Endothelial cell of umbilical vein (primary cell): Measurements from ENCODE around the gene TBC1D23.

Experiments
- CTCF ChIP-seq, 2 donors: IDR thresholded peaks; 1 replicate in 1 of 2; 2 replicates in 1 of 2; pipeline ENCODE4 v1.5.1; 2011; ENCODE audit warnings: low read length in 2 of 2, mild to moderate bottlenecking in 2 of 2, moderate library complexity in 2 of 2, control low read depth in 1 of 2, inconsistent platforms in 1 of 2, low read depth in 1 of 2; ENCODE audit not compliant: insufficient read depth in 1 of 2; ENCODE audit errors: extremely low read depth in 1 of 2
- EZH2 ChIP-seq: IDR thresholded peaks from 2 replicates; pipeline ENCODE4 v1.6.1; 2012; ENCODE audit warnings: borderline replicate concordance, low read depth, mild to moderate bottlenecking, moderate library complexity, low read length, inconsistent platforms; ENCODE audit not compliant: severe bottlenecking
- GATA2 ChIP-seq: IDR thresholded peaks from 2 replicates; pipeline ENCODE4 v1.7.0; 2011; ENCODE audit warnings: low read depth, mild to moderate bottlenecking, moderate library complexity, mixed read lengths, low read length; ENCODE audit not compliant: insufficient read length, insufficient read depth
- JUN ChIP-seq: IDR thresholded peaks from 2 replicates; pipeline ENCODE4 v1.6.1; 2011; ENCODE audit warnings: borderline replicate concordance, low read depth; ENCODE audit not compliant: insufficient read length, insufficient read depth
- MAX ChIP-seq: IDR thresholded peaks from 2 replicates; pipeline ENCODE4 v1.6.1; 2011; ENCODE audit not compliant: insufficient read depth, insufficient read length
- MYC ChIP-seq: IDR thresholded peaks from one replicate; pipeline ENCODE4 v1.6.1; 2011; ENCODE audit warnings: mild to moderate bottlenecking, low read depth, low read length
- POLR2A ChIP-seq: IDR thresholded peaks from 2 replicates; pipeline ENCODE4 v1.6.1; 2012; ENCODE audit warnings: low read depth, mild to moderate bottlenecking, control low read depth, low read length
- POLR2AphosphoS5 ChIP-seq: IDR thresholded peaks from 2 replicates; pipeline ENCODE4 v1.6.1; 2012; ENCODE audit warnings: low read depth, mild to moderate bottlenecking, control low read depth, low read length, moderate library complexity; ENCODE audit not compliant: insufficient read depth

GRCh38 chr3:100238599-100238998 is 22.2 kb upstream of the TBC1D23 start:
- TF ChIP-seq POLR2AphosphoS5 = no peak
- no peak for TF ChIP-seq CTCF (IDR thresholded peaks at IDR 0.05; ENCODE audit: extremely low read depth in 1 of 2, insufficient read depth in 1 of 2, low read depth in 1 of 2, low read length in 2 of 2)
- TF ChIP-seq POLR2A = no peak
- TF ChIP-seq EZH2 = no peak
- TF ChIP-seq MAX = no peak
- no peak for TF ChIP-seq JUN
- no peak for TF ChIP-seq MYC
- TF ChIP-seq GATA2 = no peak
